A549 (cell line): ENCODE results near the gene LARGE1.

Experiments used
- CBX2 ChIP-seq: fragments of 200-600 bp; sonication (generic); IDR thresholded peaks from 2 replicates; pipeline ENCODE4 v1.6.1; 2016; ENCODE audit warnings: low read depth, mild to moderate bottlenecking, borderline replicate concordance
- PHF8 ChIP-seq: fragments of 200-600 bp; sonication (generic); IDR thresholded peaks from 2 replicates; pipeline ENCODE4 v1.6.1; 2016; ENCODE audit warnings: low read depth, mild to moderate bottlenecking, antibody characterized with exemption, moderate library complexity, borderline replicate concordance
- POLR2A ChIP-seq: IDR thresholded peaks from 2 replicates; pipeline ENCODE4 v1.6.1; 2012; ENCODE audit warnings: mild to moderate bottlenecking, low read length
- SMC3 ChIP-seq: fragments of >200 bp; sonication (Bioruptor Twin); formaldehyde crosslinking; IDR thresholded peaks from 3 replicates; pipeline ENCODE4 v1.6.1; 2018; ENCODE audit warnings: inconsistent platforms
- TF ChIP-seq, protein P1 (sequence below): fragments of >200 bp; sonication (Bioruptor Twin); formaldehyde crosslinking; IDR thresholded peaks from 3 replicates; pipeline ENCODE4 v1.5.1; 2016

DNA sequence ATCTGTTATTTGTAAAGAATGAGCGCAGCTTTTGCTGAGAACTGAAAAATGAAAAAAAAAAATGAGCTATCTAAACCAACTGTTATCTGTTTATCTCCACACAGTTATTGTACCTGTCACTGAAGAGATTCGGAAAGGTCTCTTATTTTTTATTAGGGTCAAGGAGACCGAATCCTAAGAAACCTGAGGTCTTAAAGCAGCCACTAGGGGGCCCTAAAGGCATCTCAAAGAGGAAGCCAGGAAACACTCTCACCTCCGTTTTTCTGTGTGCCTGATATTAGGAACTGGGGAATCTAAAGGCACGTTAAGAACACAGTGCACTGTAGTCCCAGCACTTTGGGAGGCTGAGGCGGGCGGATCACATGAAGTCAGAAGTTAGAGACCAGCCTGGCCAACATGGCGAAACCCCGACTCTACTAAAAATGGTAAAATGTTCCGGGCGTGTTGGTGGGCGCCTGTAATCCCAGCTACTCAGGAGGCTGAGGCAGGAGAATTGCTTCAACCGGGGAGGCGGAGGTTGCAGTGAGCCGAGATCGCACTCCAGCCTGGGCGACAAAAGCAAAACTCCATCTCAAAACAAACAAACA, 3.5 kb upstream of the LARGE1 start:
- TF ChIP-seq, protein P1, sequence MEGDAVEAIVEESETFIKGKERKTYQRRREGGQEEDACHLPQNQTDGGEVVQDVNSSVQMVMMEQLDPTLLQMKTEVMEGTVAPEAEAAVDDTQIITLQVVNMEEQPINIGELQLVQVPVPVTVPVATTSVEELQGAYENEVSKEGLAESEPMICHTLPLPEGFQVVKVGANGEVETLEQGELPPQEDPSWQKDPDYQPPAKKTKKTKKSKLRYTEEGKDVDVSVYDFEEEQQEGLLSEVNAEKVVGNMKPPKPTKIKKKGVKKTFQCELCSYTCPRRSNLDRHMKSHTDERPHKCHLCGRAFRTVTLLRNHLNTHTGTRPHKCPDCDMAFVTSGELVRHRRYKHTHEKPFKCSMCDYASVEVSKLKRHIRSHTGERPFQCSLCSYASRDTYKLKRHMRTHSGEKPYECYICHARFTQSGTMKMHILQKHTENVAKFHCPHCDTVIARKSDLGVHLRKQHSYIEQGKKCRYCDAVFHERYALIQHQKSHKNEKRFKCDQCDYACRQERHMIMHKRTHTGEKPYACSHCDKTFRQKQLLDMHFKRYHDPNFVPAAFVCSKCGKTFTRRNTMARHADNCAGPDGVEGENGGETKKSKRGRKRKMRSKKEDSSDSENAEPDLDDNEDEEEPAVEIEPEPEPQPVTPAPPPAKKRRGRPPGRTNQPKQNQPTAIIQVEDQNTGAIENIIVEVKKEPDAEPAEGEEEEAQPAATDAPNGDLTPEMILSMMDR = peak; percentile 63
- TF ChIP-seq PHF8 (no peak), CBX2 (no peak), POLR2A (no peak), SMC3 (peak; percentile 48; the same call in 2 of the 3 replicates)
